HEK293 (cell line): ENCODE data around the gene FMNL3.

Source experiments
- ZNF121 ChIP-seq: fragments of 450-650 bp; formaldehyde crosslinking; IDR thresholded peaks from 2 replicates; pipeline ENCODE4 v1.5.1; 2016; ENCODE audit warnings: missing biosample characterization, missing genetic modification characterization
- TF ChIP-seq, protein P1 (sequence below): fragments of 450-650 bp; formaldehyde crosslinking; IDR thresholded peaks from 2 replicates; pipeline ENCODE4 v1.5.1; 2016; ENCODE audit warnings: missing biosample characterization, missing genetic modification characterization

GRCh38 chr12:49609875-49610154, 97.4 kb downstream of the FMNL3 start:
- TF ChIP-seq, protein P1, sequence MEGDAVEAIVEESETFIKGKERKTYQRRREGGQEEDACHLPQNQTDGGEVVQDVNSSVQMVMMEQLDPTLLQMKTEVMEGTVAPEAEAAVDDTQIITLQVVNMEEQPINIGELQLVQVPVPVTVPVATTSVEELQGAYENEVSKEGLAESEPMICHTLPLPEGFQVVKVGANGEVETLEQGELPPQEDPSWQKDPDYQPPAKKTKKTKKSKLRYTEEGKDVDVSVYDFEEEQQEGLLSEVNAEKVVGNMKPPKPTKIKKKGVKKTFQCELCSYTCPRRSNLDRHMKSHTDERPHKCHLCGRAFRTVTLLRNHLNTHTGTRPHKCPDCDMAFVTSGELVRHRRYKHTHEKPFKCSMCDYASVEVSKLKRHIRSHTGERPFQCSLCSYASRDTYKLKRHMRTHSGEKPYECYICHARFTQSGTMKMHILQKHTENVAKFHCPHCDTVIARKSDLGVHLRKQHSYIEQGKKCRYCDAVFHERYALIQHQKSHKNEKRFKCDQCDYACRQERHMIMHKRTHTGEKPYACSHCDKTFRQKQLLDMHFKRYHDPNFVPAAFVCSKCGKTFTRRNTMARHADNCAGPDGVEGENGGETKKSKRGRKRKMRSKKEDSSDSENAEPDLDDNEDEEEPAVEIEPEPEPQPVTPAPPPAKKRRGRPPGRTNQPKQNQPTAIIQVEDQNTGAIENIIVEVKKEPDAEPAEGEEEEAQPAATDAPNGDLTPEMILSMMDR (tag by site-specific recombination), result no peak
- no peak for TF ChIP-seq ZNF121 (tag by site-specific recombination)
